CD4-positive, alpha-beta T cell treated with Interferon alpha-2 for 1 hour (primary cell): ENCODE data around the gene PRKACA.
A peak's percentile ranks its signal among the peaks of the same experiment; 100 is the strongest.
"Not testable (repeated sequence)": the region's sequence is repeated elsewhere in the genome, so short reads cannot be mapped to it uniquely, and the experiment has no call there.

Experiments
- DNase-seq, 2 donors: peaks; one replicate each; pipeline ENCODE4 v3.0.0-alpha.2; 2020 to 2022

Gene PRKACA

GRCh38 chr19:14147797-14148605 is 30.4 kb upstream of the PRKACA start:
- DNase-seq, result peak; percentile 41 to 68

GRCh38 chr19:14146789-14147216 is 29.2 kb upstream of the PRKACA start:
- DNase-seq, result no peak

GRCh38 chr19:14146169-14146568 is 28.6 kb upstream of the PRKACA start:
- DNase-seq, result not testable (repeated sequence)

GRCh38 chr19:14145381-14145780 is 27.8 kb upstream of the PRKACA start:
- DNase-seq, result no peak

GRCh38 chr19:14142262-14143190 is 25.0 kb upstream of the PRKACA start:
- DNase-seq, result no peak

- DNase-seq, result no peak
Observed at GRCh38 chr19:14141041-14141440, 23.5 kb upstream of the PRKACA start.

GRCh38 chr19:14139944-14140343 is 22.4 kb upstream of the PRKACA start:
- no peak for DNase-seq

GRCh38 chr19:14138576-14139265 is 21.2 kb upstream of the PRKACA start:
- DNase-seq, result no peak

- peak; percentile 99 for DNase-seq
Observed at GRCh38 chr19:14136509-14137281, 19.1 kb upstream of the PRKACA start, which contains the start of gene ASF1B. TSS of gene ASF1B (minus strand) at chr19:14136589. CDS start at chr19:14136456, 133 bp downstream.

GRCh38 chr19:14135985-14136508 is 18.5 kb upstream of the PRKACA start:
- DNase-seq, result no peak

GRCh38 chr19:14135355-14135754 is 17.8 kb upstream of the PRKACA start:
- no peak for DNase-seq

- DNase-seq, result peak in 1 of 2 donors; percentile 29
Observed at GRCh38 chr19:14127929-14128509, 10.5 kb upstream of the PRKACA start.

- peak in 1 of 2 donors; percentile 41 for DNase-seq
Observed at GRCh38 chr19:14127176-14127575, 9.6 kb upstream of the PRKACA start.

GRCh38 chr19:14122924-14123323 is 5.4 kb upstream of the PRKACA start:
- no peak for DNase-seq

GRCh38 chr19:14120497-14120780 is 2.9 kb upstream of the PRKACA start:
- DNase-seq, result no peak

- no peak for DNase-seq
Observed at GRCh38 chr19:14119644-14120496, 2.3 kb upstream of the PRKACA start.

- DNase-seq, result no peak
Observed at GRCh38 chr19:14119146-14119545, 1.6 kb upstream of the PRKACA start.

GRCh38 chr19:14118165-14119051 is 846 bp upstream of the PRKACA start:
- DNase-seq, result peak; percentile 59 to 80

- DNase-seq, result no peak
Observed at GRCh38 chr19:14116918-14117578, 514 bp downstream of the PRKACA start.
